ENCODE results near the gene LHFPL2.

LHFPL2 gene

GRCh38 chr5:78514427-78515330 is 133.9 kb downstream of the LHFPL2 start:
- DNase-seq = no peak

- DNase-seq = no peak
Observed at GRCh38 chr5:78513441-78513840, 135.1 kb downstream of the LHFPL2 start.

GRCh38 chr5:78512435-78512834 is 136.1 kb downstream of the LHFPL2 start:
- no peak for DNase-seq

- DNase-seq = no peak
Observed at GRCh38 chr5:78511121-78511906, 137.3 kb downstream of the LHFPL2 start.

- no peak for DNase-seq
Observed at GRCh38 chr5:78509884-78510769, 138.4 kb downstream of the LHFPL2 start.

GRCh38 chr5:78509145-78509865 is 139.3 kb downstream of the LHFPL2 start:
- no peak for DNase-seq

- DNase-seq = no peak
Observed at GRCh38 chr5:78508186-78508765, 140.3 kb downstream of the LHFPL2 start.

GRCh38 chr5:78507531-78507930 is 141.0 kb downstream of the LHFPL2 start:
- DNase-seq = no peak

GRCh38 chr5:78506261-78507024 is 142.1 kb downstream of the LHFPL2 start:
- no peak for DNase-seq

- DNase-seq = no peak
Observed at GRCh38 chr5:78505860-78506259, 142.7 kb downstream of the LHFPL2 start.

GRCh38 chr5:78504704-78505677 is 143.6 kb downstream of the LHFPL2 start:
- peak; percentile 76 for DNase-seq

- DNase-seq = no peak
Observed at GRCh38 chr5:78503958-78504653, 144.5 kb downstream of the LHFPL2 start.

GRCh38 chr5:78501411-78502352 is 146.9 kb downstream of the LHFPL2 start:
- no peak for DNase-seq

GRCh38 chr5:78500871-78501270 is 147.7 kb downstream of the LHFPL2 start:
- no peak for DNase-seq

GRCh38 chr5:78500028-78500427 is 148.5 kb downstream of the LHFPL2 start:
- DNase-seq = no peak

- DNase-seq = no peak
Observed at GRCh38 chr5:78499485-78499884, 149.1 kb downstream of the LHFPL2 start.

- DNase-seq = no peak
Observed at GRCh38 chr5:78497573-78498533, 150.7 kb downstream of the LHFPL2 start.

All from GOT3 (cell line).